ENCODE measurements around the gene ZNF724. TPM values are rescaled to one million over a fixed set of nuclear protein-coding genes. Genes with fewer than 3 reads are reported as not detected.
"Not testable (repeated sequence)": the region's sequence is repeated elsewhere in the genome, so short reads cannot be mapped to it uniquely, and the experiment has no call there.

ZNF724 gene
- 1 to 10 TPM in 3 of 4 donors, under 1 TPM in 1; 0.95 to 5.9 (median 3.7) TPM for total RNA-seq

DNA sequence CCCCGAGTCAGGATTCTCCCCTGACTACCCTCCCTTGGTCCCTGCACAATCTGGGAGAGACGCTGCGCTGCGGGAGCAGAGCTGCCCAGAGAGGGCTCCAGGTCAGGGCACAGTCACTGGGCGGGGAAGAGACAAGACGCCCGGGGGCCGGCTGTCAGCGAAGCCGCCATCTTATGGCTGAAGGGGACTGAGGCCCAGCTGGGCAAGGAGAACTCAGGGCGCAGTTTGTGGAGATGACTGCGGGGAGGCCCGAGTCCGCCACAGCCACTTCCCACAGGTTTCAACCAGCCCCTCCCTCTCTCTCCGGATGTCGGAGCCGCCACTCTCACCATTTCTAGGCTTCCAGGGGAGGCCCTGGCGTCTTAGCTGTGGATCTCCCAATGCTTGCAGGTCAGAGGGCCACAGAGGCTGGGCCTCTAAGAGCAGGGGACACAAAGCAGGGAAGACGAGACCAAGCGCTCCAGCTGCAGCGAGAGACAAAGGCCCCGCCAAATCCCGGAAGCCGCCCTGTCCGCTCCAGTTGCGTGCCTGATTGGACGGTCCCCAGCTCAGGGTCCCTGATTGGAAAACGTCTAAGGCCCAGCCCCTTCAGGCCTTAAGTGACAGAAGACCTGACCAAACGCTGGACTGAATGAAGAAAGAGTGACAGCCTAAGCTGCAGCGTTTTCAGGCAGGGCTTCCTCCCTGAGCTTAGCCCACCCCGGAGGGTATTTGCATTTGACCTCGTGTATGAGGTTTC lies at the start of gene ZNF724:
TSS of gene ZNF724 (minus strand) at position 484 of the 739 bp plus-strand sequence. CDS start at position 332, 152 bp downstream.
- peaks cover 0 to 15% (median 0%) of the 10 kb centered on the region in 3 donors for H3K36me3 ChIP-seq
- intact Hi-C loops (cut with DNase I): no loop called here
- H3K27me3 ChIP-seq: no peaks in the 10 kb centered on the region
- H3K27ac ChIP-seq: peak within 1 kb of the TSS; percentile 67 to 87 (median 78)
- TF ChIP-seq POLR2A (IDR thresholded peaks at IDR 0.05): peak in 3 of 4 donors; percentile 21 to 48 (median 36)
- TF ChIP-seq, protein P1, sequence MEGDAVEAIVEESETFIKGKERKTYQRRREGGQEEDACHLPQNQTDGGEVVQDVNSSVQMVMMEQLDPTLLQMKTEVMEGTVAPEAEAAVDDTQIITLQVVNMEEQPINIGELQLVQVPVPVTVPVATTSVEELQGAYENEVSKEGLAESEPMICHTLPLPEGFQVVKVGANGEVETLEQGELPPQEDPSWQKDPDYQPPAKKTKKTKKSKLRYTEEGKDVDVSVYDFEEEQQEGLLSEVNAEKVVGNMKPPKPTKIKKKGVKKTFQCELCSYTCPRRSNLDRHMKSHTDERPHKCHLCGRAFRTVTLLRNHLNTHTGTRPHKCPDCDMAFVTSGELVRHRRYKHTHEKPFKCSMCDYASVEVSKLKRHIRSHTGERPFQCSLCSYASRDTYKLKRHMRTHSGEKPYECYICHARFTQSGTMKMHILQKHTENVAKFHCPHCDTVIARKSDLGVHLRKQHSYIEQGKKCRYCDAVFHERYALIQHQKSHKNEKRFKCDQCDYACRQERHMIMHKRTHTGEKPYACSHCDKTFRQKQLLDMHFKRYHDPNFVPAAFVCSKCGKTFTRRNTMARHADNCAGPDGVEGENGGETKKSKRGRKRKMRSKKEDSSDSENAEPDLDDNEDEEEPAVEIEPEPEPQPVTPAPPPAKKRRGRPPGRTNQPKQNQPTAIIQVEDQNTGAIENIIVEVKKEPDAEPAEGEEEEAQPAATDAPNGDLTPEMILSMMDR (IDR thresholded peaks at IDR 0.05): no peak
- H3K9me3 ChIP-seq: peaks cover 0 to 4% (median 0%) of the 10 kb centered on the region in 3 donors
- DNase-seq: peak; percentile 51
- peaks cover 4 to 13% (median 8%) of the 10 kb centered on the region in 3 donors for H3K4me1 ChIP-seq
- 0 to 2% methylated on average over 11 of the region's 32 CpGs for WGBS, 2 donors
- H3K4me3 ChIP-seq: peak within 1 kb of the TSS; percentile 56 to 82 (median 68)

DNA sequence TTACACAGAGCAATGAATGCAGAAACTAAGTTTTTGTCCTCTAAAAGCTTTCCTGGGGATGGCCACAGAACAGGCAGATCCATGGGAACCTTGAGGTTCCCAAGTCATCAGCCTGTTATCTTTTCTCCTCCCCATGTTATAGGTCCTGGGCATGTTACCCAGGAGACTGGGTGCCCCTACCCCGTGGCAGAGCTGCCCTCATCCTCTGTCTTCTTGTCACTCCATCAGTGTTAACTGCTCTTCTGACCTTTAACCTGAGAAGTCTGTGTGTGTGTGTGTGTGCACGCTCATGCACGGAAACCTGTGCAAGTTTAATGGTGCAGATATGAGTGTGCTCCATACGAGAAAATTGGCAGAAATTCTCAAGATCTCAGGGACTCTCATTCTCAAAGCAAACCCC lies 43.9 kb upstream of the ZNF724 start:
- intact Hi-C loops (cut with DNase I): no loop called here
- Histone ChIP-seq H3K4me3 (no peak overlapping the region), H3K27me3 (no peaks in the 10 kb centered on the region), H3K36me3 (no peaks in the 10 kb centered on the region), H3K4me1 (no peaks in the 10 kb centered on the region), H3K27ac (no peak overlapping the region), H3K9me3 (peaks cover 0 to 11% (median 3%) of the 10 kb centered on the region in 3 donors)
- DNase-seq: no peak
- no peak for TF ChIP-seq POLR2A (IDR thresholded peaks at IDR 0.05)
- TF ChIP-seq, protein P1 (IDR thresholded peaks at IDR 0.05): no peak
- 70 to 71% methylated on average over 4 of the region's 4 CpGs for WGBS, 2 donors

DNA sequence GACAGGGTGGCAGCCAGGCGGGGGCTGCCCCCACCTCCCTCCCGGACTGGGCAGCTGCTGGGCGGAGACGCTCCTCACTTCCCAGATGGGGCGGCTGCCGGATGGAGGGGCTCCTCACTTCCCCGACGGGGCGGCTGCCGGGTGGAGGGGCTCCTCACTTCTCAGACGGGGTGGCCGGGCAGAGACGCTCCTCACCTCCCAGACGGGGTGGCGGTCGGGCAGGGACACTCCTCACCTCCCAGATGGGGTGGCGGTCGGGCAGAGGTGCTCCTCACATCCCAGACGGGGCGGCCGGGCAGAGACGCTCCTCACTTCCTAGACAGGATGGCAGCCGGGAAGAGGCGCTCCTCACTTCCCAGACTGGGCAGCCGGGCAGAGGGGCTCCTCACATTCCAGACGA lies 39.8 kb upstream of the ZNF724 start:
- DNase-seq; H3K27ac ChIP-seq; H3K27me3 ChIP-seq; H3K36me3 ChIP-seq; intact Hi-C loops (cut with DNase I); H3K4me1 ChIP-seq; H3K4me3 ChIP-seq: not testable (repeated sequence)
- H3K9me3 ChIP-seq: peaks cover 0 to 11% (median 0%) of the 10 kb centered on the region in 3 donors
- WGBS, 2 donors: no CpG with 5 or more reads among the region's 26 CpGs

DNA sequence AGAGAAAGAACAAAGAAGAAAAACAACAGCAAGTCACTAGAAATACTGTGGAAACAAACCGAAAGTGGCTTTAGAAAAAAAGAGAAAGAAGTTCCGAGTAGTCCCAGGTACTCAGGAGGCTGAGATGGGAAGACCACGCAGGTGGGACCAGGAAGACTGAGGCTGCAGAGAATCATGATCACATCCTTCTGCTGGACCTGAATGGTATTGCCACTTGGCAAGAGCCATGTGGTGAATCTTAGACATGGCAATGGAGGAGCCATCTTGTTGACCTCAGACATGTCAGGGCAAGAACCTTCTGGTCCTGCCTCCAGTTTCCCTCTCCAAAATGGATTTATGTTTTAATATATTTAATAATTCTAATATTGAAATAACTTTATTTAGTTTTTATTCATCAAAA lies 37.4 kb upstream of the ZNF724 start:
- no peak overlapping the region for H3K27ac ChIP-seq
- 80 to 87% methylated on average over 3 of the region's 3 CpGs for WGBS, 2 donors
- H3K36me3 ChIP-seq: no peaks in the 10 kb centered on the region
- H3K9me3 ChIP-seq: peaks cover 0 to 11% (median 0%) of the 10 kb centered on the region in 3 donors
- no peak for DNase-seq
- H3K4me1 ChIP-seq: no peaks in the 10 kb centered on the region
- H3K27me3 ChIP-seq: no peaks in the 10 kb centered on the region
- intact Hi-C loops (cut with DNase I): no loop called here
- H3K4me3 ChIP-seq: no peak overlapping the region
- TF ChIP-seq, protein P1 (IDR thresholded peaks at IDR 0.05): no peak
- TF ChIP-seq POLR2A (IDR thresholded peaks at IDR 0.05): no peak

DNA sequence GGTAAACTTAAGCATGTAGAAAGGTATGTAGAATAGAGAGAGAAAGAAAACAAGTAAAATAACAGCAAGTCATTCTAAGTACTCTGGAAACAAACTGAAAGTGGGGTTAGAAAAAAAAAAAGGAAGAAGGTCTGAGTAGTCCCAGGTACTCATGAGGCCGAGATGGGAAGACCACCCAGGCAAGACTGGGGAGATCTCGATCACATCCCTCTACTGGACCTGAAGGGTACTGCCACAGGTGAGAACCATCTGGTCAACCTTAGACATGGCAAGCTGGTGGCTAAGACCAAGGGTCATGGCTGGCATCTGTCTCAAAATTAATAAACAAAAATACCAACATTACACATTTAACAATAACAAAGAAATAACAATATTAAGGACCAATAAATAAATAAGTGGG lies 36.3 kb upstream of the ZNF724 start:
- DNase-seq: no peak
- H3K4me3 ChIP-seq: no peak overlapping the region
- H3K36me3 ChIP-seq: no peaks in the 10 kb centered on the region
- WGBS, 2 donors: 38 to 58% methylated on average over 2 of the region's 2 CpGs
- no peak for TF ChIP-seq POLR2A (IDR thresholded peaks at IDR 0.05)
- TF ChIP-seq, protein P1 (IDR thresholded peaks at IDR 0.05): peak in 1 of 6 experiments; percentile 5
- intact Hi-C loops (cut with DNase I): no loop called here
- no peak overlapping the region for H3K27ac ChIP-seq
- no peaks in the 10 kb centered on the region for H3K4me1 ChIP-seq
- peaks cover 0 to 11% (median 0%) of the 10 kb centered on the region in 3 donors for H3K9me3 ChIP-seq
- no peaks in the 10 kb centered on the region for H3K27me3 ChIP-seq

Measured in esophagus squamous epithelium (tissue), 5 donors.